ENCODE results near the gene TMEM45A.
"Not testable (repeated sequence)": the region's sequence is repeated elsewhere in the genome, so short reads cannot be mapped to it uniquely, and the experiment has no call there.

DNA sequence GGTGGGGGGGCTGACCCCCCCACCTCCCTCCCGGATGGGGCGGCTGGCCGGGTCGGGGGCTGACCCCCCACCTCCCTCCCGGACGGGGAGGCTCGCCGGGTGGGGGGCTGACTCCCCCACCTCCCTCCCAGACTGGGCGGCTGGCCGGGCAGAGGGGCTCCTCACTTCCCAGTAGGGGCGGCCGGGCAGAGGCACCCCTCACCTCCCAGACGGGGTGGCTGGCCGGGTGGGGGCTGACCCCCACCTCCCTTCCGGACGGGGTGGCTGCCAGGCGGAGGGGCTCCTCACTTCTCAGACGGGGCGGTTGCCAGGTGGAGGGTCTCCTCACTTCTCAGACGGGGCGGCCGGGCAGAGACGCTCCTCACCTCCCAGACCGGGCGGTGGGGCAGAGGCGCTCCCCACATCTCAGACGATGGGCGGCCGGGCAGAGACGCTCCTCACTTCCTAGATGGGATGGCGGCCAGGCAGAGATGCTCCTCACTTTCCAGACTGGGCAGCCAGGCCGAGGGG lies 14.5 kb upstream of the TMEM45A start:
- TF ChIP-seq, protein P1, sequence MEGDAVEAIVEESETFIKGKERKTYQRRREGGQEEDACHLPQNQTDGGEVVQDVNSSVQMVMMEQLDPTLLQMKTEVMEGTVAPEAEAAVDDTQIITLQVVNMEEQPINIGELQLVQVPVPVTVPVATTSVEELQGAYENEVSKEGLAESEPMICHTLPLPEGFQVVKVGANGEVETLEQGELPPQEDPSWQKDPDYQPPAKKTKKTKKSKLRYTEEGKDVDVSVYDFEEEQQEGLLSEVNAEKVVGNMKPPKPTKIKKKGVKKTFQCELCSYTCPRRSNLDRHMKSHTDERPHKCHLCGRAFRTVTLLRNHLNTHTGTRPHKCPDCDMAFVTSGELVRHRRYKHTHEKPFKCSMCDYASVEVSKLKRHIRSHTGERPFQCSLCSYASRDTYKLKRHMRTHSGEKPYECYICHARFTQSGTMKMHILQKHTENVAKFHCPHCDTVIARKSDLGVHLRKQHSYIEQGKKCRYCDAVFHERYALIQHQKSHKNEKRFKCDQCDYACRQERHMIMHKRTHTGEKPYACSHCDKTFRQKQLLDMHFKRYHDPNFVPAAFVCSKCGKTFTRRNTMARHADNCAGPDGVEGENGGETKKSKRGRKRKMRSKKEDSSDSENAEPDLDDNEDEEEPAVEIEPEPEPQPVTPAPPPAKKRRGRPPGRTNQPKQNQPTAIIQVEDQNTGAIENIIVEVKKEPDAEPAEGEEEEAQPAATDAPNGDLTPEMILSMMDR (IDR thresholded peaks at IDR 0.05; ENCODE audit: insufficient read depth, low read length, poor library complexity, severe bottlenecking) = not testable (repeated sequence)
- not testable (repeated sequence) for TF ChIP-seq EZH2phosphoT487 (conservative IDR thresholded peaks at IDR 0.05; ENCODE audit: low read length)

All from SU-DHL-6 (cell line).